ENCODE data around the gene SCUBE1.

- TF ChIP-seq, protein P1, sequence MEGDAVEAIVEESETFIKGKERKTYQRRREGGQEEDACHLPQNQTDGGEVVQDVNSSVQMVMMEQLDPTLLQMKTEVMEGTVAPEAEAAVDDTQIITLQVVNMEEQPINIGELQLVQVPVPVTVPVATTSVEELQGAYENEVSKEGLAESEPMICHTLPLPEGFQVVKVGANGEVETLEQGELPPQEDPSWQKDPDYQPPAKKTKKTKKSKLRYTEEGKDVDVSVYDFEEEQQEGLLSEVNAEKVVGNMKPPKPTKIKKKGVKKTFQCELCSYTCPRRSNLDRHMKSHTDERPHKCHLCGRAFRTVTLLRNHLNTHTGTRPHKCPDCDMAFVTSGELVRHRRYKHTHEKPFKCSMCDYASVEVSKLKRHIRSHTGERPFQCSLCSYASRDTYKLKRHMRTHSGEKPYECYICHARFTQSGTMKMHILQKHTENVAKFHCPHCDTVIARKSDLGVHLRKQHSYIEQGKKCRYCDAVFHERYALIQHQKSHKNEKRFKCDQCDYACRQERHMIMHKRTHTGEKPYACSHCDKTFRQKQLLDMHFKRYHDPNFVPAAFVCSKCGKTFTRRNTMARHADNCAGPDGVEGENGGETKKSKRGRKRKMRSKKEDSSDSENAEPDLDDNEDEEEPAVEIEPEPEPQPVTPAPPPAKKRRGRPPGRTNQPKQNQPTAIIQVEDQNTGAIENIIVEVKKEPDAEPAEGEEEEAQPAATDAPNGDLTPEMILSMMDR (conservative IDR thresholded peaks at IDR 0.05; ENCODE audit: low read depth, low read length) = no peak; the same call in 1 of the 2 replicates
- TF ChIP-seq RCOR1 (IDR thresholded peaks at IDR 0.05; ENCODE audit: insufficient replicate concordance, low read length) (no peak), POLR2A (IDR thresholded peaks at IDR 0.05; ENCODE audit: low read depth, low read length) (no peak), RAD21 (IDR thresholded peaks at IDR 0.05; ENCODE audit: low read length) (no peak), CHD1 (IDR thresholded peaks at IDR 0.05; ENCODE audit: low read depth, low read length) (no peak)
Measured at GRCh38 chr22:43244402-43244801, 98.8 kb downstream of the SCUBE1 start.

Measured in IMR-90 (cell line).